ENCODE results near the gene LIG1.

LIG1 gene

GRCh38 chr19:48169939-48170803, at the start of gene LIG1, which contains the start of gene ZSWIM9:
Gene LIG1 (minus strand): TSS chr19:48170344. CDS start chr19:48165566, 4,778 bp downstream.
Gene ZSWIM9 (plus strand): TSS chr19:48170680. CDS start chr19:48171803, 1,123 bp downstream.
- DNase-seq = peak; percentile 91

GRCh38 chr19:48218997-48219396, 48.9 kb upstream of the LIG1 start:
- no peak for DNase-seq

- DNase-seq = no peak
Observed at GRCh38 chr19:48216933-48217332, 46.8 kb upstream of the LIG1 start.

- no peak for DNase-seq
Observed at GRCh38 chr19:48213959-48214358, 43.8 kb upstream of the LIG1 start.

- no peak for DNase-seq
Observed at GRCh38 chr19:48210005-48210404, 39.9 kb upstream of the LIG1 start.

- no peak for DNase-seq
Observed at GRCh38 chr19:48206397-48207093, 36.4 kb upstream of the LIG1 start.

- peak; percentile 93 for DNase-seq
Observed at GRCh38 chr19:48203794-48204628, 33.9 kb upstream of the LIG1 start.

GRCh38 chr19:48203222-48203793, 33.2 kb upstream of the LIG1 start:
- no peak for DNase-seq

GRCh38 chr19:48196933-48197665, 27.0 kb upstream of the LIG1 start:
- no peak for DNase-seq

GRCh38 chr19:48196321-48196763, 26.2 kb upstream of the LIG1 start:
- no peak for DNase-seq

GRCh38 chr19:48194844-48195830, 25.0 kb upstream of the LIG1 start:
- DNase-seq = no peak

- DNase-seq = peak; percentile 33
Observed at GRCh38 chr19:48194041-48194843, 24.1 kb upstream of the LIG1 start.

GRCh38 chr19:48192750-48193149, 22.6 kb upstream of the LIG1 start:
- DNase-seq = no peak

- no peak for DNase-seq
Observed at GRCh38 chr19:48190885-48191284, 20.7 kb upstream of the LIG1 start.

GRCh38 chr19:48190288-48190884, 20.2 kb upstream of the LIG1 start:
- peak; percentile 38 for DNase-seq

GRCh38 chr19:48186541-48186991, 16.4 kb upstream of the LIG1 start:
- DNase-seq = no peak

GRCh38 chr19:48186015-48186414, 15.9 kb upstream of the LIG1 start:
- DNase-seq = no peak

GRCh38 chr19:48183356-48183755, 13.2 kb upstream of the LIG1 start:
- no peak for DNase-seq

- DNase-seq = no peak
Observed at GRCh38 chr19:48182434-48182833, 12.3 kb upstream of the LIG1 start.
